Measurements from ENCODE around the gene ZNF524. TPM values are rescaled to one million over a fixed set of nuclear protein-coding genes. Genes with fewer than 3 reads are reported as not detected.

The ZNF524 gene
- total and polyA plus RNA-seq, 2 experiments from 2014 or later, result 8.4 to 18.5 TPM

- no peak overlapping the region for H2AFZ ChIP-seq
- peaks cover 6% of the 10 kb centered on the region for H4K20me1 ChIP-seq (ENCODE audit: insufficient read depth, poor library complexity, severe bottlenecking)
- H3K79me2 ChIP-seq, result peaks cover 46% of the 10 kb centered on the region
- no peak overlapping the region for H3K4me3 ChIP-seq
- H3K36me3 ChIP-seq (replicated peaks; ENCODE audit: insufficient read depth, low read depth), result no peaks in the 10 kb centered on the region
- 0% methylated on average over 16 of the region's 43 CpGs for WGBS (ENCODE audit: low lambda C conversion rate, missing lambda C conversion rate)
- no peaks in the 10 kb centered on the region for H3K9me2 ChIP-seq (replicated peaks; ENCODE audit: insufficient read depth)
- H3K27me3 ChIP-seq, result no peaks in the 10 kb centered on the region
- no peaks in the 10 kb centered on the region for H3K9me3 ChIP-seq (ENCODE audit: low read depth)
- peaks cover 19% of the 10 kb centered on the region for H3K4me1 ChIP-seq (ENCODE audit: insufficient read depth)
- peak overlapping the region; percentile 95 for H3K27ac ChIP-seq
- TF ChIP-seq EZH2 (IDR thresholded peaks at IDR 0.05; ENCODE audit: borderline replicate concordance), result no peak
- no peak for TF ChIP-seq CTCF (IDR thresholded peaks at IDR 0.05; ENCODE audit: poor library complexity)
- no peak for TF ChIP-seq EZH2phosphoT487 (IDR thresholded peaks at IDR 0.05; ENCODE audit: low read depth, severe bottlenecking, unreplicated experiment)
- peak overlapping the region; percentile 86 for H3K4me2 ChIP-seq
- peak; percentile 99 for DNase-seq (ENCODE audit: low spot score)
Observed at GRCh38 chr19:55605207-55605636, 5.1 kb downstream of the ZNF524 start.

- no peaks in the 10 kb centered on the region for H3K27me3 ChIP-seq
- peaks cover 17% of the 10 kb centered on the region for H3K4me1 ChIP-seq (ENCODE audit: insufficient read depth)
- H2AFZ ChIP-seq, result peak within 1 kb of the TSS; percentile 80
- peak; percentile 94 for DNase-seq (ENCODE audit: low spot score)
- no peaks in the 10 kb centered on the region for H3K9me2 ChIP-seq (replicated peaks; ENCODE audit: insufficient read depth)
- H3K9me3 ChIP-seq (ENCODE audit: low read depth), result no peaks in the 10 kb centered on the region
- H4K20me1 ChIP-seq (ENCODE audit: insufficient read depth, poor library complexity, severe bottlenecking), result peaks cover 6% of the 10 kb centered on the region
- peak; percentile 84 for TF ChIP-seq CTCF (IDR thresholded peaks at IDR 0.05; ENCODE audit: poor library complexity)
- TF ChIP-seq EZH2 (IDR thresholded peaks at IDR 0.05; ENCODE audit: borderline replicate concordance), result no peak
- peaks cover 51% of the 10 kb centered on the region for H3K79me2 ChIP-seq
- H3K36me3 ChIP-seq (replicated peaks; ENCODE audit: insufficient read depth, low read depth), result no peaks in the 10 kb centered on the region
- 2% methylated on average over 16 of the region's 44 CpGs for WGBS (ENCODE audit: low lambda C conversion rate, missing lambda C conversion rate)
- peak within 1 kb of the TSS; percentile 96 for H3K4me3 ChIP-seq
- H3K27ac ChIP-seq, result peak within 1 kb of the TSS; percentile 95
- peak within 1 kb of the TSS; percentile 86 for H3K4me2 ChIP-seq
Observed at GRCh38 chr19:55605637-55606470, 5.8 kb downstream of the ZNF524 start, which contains the start of gene ZNF865. ZNF865 (plus strand) TSS chr19:55605647; CDS start chr19:55613619, 7,972 bp downstream.

- Histone ChIP-seq H3K4me1 (ENCODE audit: insufficient read depth) (peaks cover 13% of the 10 kb centered on the region), H3K9me3 (ENCODE audit: low read depth) (no peaks in the 10 kb centered on the region), H2AFZ (no peak overlapping the region), H3K4me2 (peak overlapping the region; percentile 86), H3K27me3 (no peaks in the 10 kb centered on the region), H3K4me3 (no peak overlapping the region), H3K36me3 (replicated peaks; ENCODE audit: insufficient read depth, low read depth) (no peaks in the 10 kb centered on the region), H3K9me2 (replicated peaks; ENCODE audit: insufficient read depth) (no peaks in the 10 kb centered on the region), H3K27ac (peak overlapping the region; percentile 78), H3K79me2 (peaks cover 53% of the 10 kb centered on the region), H4K20me1 (ENCODE audit: insufficient read depth, poor library complexity, severe bottlenecking) (peaks cover 6% of the 10 kb centered on the region)
- TF ChIP-seq EZH2 (IDR thresholded peaks at IDR 0.05; ENCODE audit: borderline replicate concordance) (no peak), CTCF (IDR thresholded peaks at IDR 0.05; ENCODE audit: poor library complexity) (no peak), EZH2phosphoT487 (IDR thresholded peaks at IDR 0.05; ENCODE audit: low read depth, severe bottlenecking, unreplicated experiment) (no peak)
- no peak for DNase-seq (ENCODE audit: low spot score)
- WGBS (ENCODE audit: low lambda C conversion rate, missing lambda C conversion rate), result 32% methylated on average over 12 of the region's 12 CpGs
Observed at GRCh38 chr19:55606471-55606787, 6.3 kb downstream of the ZNF524 start.
